Fibroblast of skin of back (primary cell): Measurements from ENCODE around the gene RPS26. TPM values are rescaled to one million over a fixed set of nuclear protein-coding genes. Genes with fewer than 3 reads are reported as not detected.
A peak's percentile ranks its signal among the peaks of the same experiment; 100 is the strongest.
"Not testable (repeated sequence)": the region's sequence is repeated elsewhere in the genome, so short reads cannot be mapped to it uniquely, and the experiment has no call there.

Source experiments
- DNase-seq: peaks from one replicate; pipeline ENCODE4 v3.0.0-alpha.2; 2013
- polyA plus RNA-seq, 2 experiments: library from polyadenylated mRNA; unstranded; fragments of 120-200 nt; gene quantifications; one replicate each; pipeline ENCODE4 v1.2.1, GENCODE V29; 2013; ENCODE audit not compliant: insufficient read length in 2 of 2

Gene RPS26
- polyA plus RNA-seq (2013, experiment 1 of 2; ENCODE audit: insufficient read length): 180 TPM
- polyA plus RNA-seq (2013, experiment 2 of 2; ENCODE audit: insufficient read length): 119 TPM

DNA sequence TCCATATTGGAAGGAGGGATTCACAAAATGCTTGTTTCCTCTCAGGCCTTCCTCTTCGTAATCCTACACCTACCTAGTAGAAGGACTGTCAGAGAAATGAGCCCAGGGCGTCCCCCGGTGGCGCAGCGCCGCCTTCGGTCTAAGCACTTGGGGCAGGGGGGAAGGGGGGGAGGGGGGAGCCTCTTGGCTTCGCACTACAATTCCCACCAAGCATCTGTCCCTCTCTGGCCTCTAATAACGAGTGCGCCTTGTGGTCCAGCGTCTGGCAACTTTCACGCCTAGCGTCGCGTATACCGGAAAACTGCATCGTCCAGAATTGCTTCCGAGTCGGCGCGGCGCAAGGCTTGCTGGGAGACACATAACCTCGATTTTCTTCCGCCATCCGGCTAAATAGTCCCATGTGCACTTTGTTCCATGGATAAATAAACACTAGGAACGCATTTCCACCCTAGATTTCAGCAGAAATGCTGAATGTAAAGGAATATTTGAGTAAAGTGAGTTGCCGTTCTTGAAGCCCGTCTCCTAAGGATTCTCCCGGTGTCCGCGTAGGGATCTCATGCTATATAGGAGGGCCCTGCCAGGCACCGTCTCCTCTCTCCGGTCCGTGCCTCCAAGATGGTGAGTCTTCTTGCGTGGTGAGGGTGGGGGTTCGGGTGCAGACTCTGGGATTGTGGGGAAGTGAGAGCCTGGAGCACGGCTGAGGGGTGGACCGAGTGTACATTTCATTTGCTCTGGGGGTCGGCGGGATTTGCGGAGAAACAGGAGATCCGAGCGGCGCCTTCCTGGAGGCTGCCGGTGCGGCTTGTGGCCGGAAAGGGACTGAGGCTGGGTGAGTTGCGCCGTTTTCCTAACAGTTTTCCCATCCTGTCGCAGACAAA lies at the start of gene RPS26:
TSS of gene RPS26 (plus strand) at position 367 of the 878 bp plus-strand sequence. CDS start at position 616, 249 bp downstream.
- peak; percentile 100 for DNase-seq

DNA sequence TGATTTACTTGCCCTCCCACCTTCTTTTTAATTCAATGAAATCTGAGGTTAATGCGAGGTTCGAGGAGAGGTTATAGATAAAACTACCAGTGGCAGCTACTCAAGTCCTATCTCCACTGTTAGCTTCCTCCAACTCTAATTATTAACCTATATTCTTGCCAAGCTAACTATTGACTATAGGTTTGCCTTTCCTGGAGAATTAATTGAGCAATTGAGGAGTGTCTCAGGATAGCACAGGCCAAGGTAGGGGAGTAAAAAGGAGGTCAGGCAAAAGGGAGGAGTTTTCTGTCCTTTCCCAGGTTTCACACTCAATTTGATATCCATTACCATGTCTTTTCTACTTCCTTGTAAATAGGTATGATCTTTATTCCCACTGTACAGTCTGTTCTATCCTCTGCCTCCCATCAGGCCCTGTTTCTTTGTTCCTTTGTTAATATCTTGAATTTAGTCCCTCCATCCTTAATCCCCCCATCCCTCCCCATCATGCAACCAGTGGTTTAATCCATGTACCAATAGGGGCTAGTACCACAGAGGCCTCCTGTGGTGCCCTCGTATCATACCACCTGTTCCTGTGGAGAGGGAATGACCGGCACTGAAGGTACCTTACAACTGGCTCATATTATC lies 48.4 kb upstream of the RPS26 start:
- DNase-seq: no peak

- DNase-seq: no peak
Observed at GRCh38 chr12:55995366-55995765, 46.4 kb upstream of the RPS26 start.

DNA sequence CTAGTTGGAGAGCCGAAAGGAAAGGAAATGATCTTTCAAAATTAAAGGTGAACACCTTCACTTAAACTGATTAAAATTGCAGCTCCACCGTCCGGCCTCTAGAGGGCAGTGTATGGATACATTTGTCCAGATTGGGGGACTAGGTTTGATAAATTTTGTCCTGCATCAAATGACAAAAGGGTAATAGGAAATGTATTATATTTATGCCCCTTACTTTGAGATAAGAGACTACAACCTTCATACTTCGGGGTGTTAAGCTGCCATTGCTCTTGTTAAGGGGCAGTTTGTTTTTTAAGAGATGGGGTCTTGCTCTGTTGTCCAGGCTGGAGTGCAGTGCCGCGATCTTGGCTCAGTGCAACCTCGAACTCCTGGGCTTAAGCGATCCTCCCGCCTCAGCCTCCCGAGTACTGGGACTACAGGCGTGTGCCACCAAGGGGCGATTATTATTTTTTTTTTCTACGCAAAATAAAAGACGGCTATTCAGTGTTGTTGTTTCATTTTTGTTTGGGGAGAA lies 45.5 kb upstream of the RPS26 start:
- peak; percentile 70 for DNase-seq

GRCh38 chr12:55996715-55997534 lies 44.8 kb upstream of the RPS26 start, which contains the start of gene SUOX:
Gene SUOX, plus strand, starts transcription at chr12:55997276. Its CDS starts 4,946 bp downstream, at chr12:56002222.
- DNase-seq: peak; percentile 97

DNA sequence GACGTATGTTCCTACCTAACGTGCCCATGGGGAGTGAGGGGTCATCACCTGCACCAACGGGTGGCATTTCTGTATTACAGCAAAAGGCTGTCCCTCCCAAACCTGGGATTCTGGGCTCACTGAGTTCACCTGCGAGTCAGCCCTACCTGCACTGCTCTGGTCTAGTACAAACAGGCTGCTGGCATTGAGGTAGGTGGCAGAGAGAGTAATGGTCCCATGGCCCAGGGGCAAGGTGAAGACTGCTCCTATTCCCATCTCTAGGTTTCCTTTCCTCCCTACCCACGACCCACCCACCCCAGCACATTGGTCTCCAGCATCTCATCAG lies 44.2 kb upstream of the RPS26 start:
- no peak for DNase-seq

- not testable (repeated sequence) for DNase-seq
Observed at GRCh38 chr12:55999522-55999921, 42.2 kb upstream of the RPS26 start.

DNA sequence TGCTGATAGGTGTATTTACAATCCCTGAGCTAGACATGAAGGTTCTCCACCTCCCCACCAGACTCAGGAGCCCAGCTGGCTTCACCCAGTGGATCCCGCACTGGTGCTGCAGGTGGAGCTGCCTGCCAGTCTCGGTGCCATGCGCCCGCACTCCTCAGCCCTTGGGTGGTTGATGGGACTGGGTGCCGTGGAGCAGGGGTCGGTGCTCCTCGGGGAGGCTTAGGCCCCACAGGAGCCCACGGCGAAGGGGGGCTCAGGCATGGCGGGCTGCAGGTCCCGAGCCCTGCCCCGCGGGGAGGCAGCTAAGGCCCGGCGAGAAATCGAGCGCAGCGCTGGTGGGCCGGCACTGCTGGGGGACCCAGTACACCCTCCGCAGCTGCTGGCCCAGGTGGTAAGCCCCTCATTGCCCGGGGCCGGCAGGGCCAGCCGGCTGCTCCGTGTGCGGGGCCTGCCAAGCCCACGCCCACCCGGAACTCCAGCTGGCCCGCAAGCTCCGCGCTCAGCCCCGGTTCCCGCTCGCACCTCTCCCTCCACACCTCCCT lies 41.6 kb upstream of the RPS26 start:
- DNase-seq: not testable (repeated sequence)

DNA sequence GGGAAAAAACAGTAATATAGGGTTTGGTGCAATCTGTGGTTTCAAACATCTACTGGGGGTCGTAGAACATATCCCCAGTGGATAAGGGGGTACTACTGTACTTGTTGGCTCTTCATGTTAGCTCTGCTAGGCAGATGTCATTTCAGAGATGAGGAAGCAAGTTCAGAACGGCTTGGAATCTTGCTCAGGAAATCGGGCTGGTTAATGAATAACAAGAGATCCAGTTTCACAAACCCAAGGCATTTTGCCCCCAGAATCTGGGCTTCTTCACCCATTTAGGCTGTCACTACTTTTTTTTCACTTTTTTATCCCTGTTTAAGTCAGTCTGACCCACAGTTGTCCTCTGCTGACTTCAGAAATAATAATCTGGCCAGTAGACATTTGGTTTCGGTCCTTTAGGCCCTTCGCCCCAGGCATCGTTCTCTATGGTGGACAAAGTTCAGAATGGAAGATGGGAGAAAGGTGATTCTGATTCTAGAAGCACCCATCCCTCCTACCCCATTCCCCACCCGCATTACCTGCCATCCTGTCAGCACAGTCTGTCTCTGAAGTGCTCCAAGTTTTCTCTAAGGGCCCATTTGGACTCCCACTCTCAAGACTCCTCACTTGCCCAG lies 40.1 kb upstream of the RPS26 start:
- DNase-seq: no peak

GRCh38 chr12:56003376-56003775 lies 38.3 kb upstream of the RPS26 start:
- DNase-seq: not testable (repeated sequence)

GRCh38 chr12:56004211-56004610 lies 37.5 kb upstream of the RPS26 start:
- DNase-seq: no peak

GRCh38 chr12:56007564-56008559 lies 33.9 kb upstream of the RPS26 start:
- DNase-seq: peak; percentile 17

DNA sequence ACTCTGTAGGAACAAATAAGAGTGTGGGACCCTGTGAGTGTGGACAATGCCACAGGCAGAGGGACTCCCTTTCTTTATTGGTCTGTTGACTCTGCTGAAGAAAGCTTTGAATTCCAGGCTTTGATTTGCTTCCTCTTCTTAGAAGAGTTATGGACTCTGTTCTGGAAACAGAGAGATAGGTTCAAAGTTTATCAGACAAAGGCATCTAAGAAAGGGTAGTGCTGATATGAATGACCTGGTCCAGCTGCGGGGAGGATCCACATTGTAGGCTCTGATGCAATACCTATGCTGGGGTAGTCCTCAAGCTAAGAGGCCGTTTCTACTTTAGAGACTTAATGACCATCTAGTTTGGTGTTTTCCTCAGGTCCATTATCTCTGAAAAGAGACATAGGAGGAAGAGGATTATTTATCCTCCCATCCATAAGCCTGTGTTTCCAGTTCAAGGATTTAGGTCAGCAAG lies 31.6 kb upstream of the RPS26 start:
- DNase-seq: no peak

DNA sequence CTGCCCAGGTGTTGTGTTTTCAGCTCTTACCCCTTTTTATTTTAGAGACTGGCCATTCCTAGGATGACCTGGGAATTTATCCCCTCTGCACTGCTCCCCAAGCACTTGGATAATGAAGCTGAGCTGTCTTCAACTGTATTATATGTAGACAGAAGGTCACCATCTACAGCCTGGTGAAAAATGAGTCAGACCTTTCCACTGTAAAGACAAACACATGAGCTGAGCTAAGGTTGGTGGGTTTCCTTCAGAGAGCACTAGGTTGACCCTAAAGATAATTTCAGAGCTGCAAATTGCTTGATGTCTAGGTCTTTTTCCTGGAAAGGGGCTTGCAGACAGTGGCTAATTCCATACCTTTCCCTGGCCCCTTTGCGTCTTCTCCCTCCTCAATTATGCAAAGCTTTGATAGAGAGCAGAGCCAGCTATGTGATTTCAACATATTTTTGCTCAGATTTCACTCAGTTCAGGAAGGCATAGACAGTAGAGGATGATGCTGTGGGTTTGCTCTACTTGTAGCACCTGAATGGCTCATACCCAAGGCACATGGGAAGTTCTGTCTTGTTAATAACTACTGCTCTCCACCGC lies 30.1 kb upstream of the RPS26 start:
- no peak for DNase-seq

GRCh38 chr12:56013482-56013881 lies 28.2 kb upstream of the RPS26 start:
- DNase-seq: no peak

GRCh38 chr12:56014205-56014604 lies 27.5 kb upstream of the RPS26 start:
- DNase-seq: no peak

GRCh38 chr12:56017181-56017580 lies 24.5 kb upstream of the RPS26 start:
- no peak for DNase-seq

- DNase-seq: no peak
Observed at GRCh38 chr12:56018356-56018755, 23.4 kb upstream of the RPS26 start.

GRCh38 chr12:56020423-56021184 lies 21.1 kb upstream of the RPS26 start, which contains the start of gene IKZF4:
Gene IKZF4, plus strand, starts transcription at chr12:56021043. Its CDS starts 451 bp downstream, at chr12:56021494.
- peak; percentile 2 for DNase-seq
